ENCODE measurements around the gene SHISAL2B. TPM values are rescaled to one million over a fixed set of nuclear protein-coding genes. Genes with fewer than 3 reads are reported as not detected.

The SHISAL2B gene
- total RNA-seq (2021), result not detected in 2 replicates
- percentile 6 among the genes with signal in this experiment for Bru-seq, nascent RNA
- percentile 6 among the genes with signal in this experiment for BruChase-seq, experiment 1, labeled RNA remaining after a 2-hour chase
- not detected for BruChase-seq, experiment 2, labeled RNA remaining after a 6-hour chase
- long read RNA-seq, result 0 reads

- Histone ChIP-seq H4K20me1 (ENCODE audit: insufficient read depth) (no peaks in the 10 kb centered on the region), H3F3A (ENCODE audit: insufficient read depth, low read depth) (no peaks in the 10 kb centered on the region), H3K79me2 (ENCODE audit: low read depth) (no peaks in the 10 kb centered on the region), H3K27me3 (ENCODE audit: insufficient read depth, low read depth) (no peaks in the 10 kb centered on the region; the same call in 1 of the 2 replicates), H3K4me1 (replicated peaks; ENCODE audit: insufficient read depth) (no peaks in the 10 kb centered on the region), H3K36me3 (ENCODE audit: low read depth) (no peaks in the 10 kb centered on the region), H3K9me3 (ENCODE audit: insufficient read depth, low read depth) (no peaks in the 10 kb centered on the region), H3K27ac (no peak within 1 kb of the TSS), H3K4me2 (no peak within 1 kb of the TSS), H3K4me3 (no peak within 1 kb of the TSS), H2AFZ (0 out of 2 replicates have a peak within 1 kb of the TSS, but pooled peaks have one; percentile 48), H3K9me2 (ENCODE audit: insufficient read depth) (no peaks in the 10 kb centered on the region)
- no peak for TF ChIP-seq EZH2 (IDR thresholded peaks at IDR 0.05; ENCODE audit: low read depth)
- TF ChIP-seq, protein P1, sequence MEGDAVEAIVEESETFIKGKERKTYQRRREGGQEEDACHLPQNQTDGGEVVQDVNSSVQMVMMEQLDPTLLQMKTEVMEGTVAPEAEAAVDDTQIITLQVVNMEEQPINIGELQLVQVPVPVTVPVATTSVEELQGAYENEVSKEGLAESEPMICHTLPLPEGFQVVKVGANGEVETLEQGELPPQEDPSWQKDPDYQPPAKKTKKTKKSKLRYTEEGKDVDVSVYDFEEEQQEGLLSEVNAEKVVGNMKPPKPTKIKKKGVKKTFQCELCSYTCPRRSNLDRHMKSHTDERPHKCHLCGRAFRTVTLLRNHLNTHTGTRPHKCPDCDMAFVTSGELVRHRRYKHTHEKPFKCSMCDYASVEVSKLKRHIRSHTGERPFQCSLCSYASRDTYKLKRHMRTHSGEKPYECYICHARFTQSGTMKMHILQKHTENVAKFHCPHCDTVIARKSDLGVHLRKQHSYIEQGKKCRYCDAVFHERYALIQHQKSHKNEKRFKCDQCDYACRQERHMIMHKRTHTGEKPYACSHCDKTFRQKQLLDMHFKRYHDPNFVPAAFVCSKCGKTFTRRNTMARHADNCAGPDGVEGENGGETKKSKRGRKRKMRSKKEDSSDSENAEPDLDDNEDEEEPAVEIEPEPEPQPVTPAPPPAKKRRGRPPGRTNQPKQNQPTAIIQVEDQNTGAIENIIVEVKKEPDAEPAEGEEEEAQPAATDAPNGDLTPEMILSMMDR (conservative IDR thresholded peaks at IDR 0.05), result no peak
- POLR2A ChIA-PET (ENCODE audit: unreplicated experiment), result no interaction called here
- DNase-seq, result no peak
- BruUV-seq (replicated peaks), result no TSS peak
- intact Hi-C loops (cut with micrococcal nuclease; ENCODE audit: unreplicated experiment), result no loop called here
- CTCF ChIA-PET, result no interaction called here
These were observed at the start of gene SHISAL2B for GRCh38 chr5:64690417-64691151. Gene SHISAL2B, plus strand, starts transcription at chr5:64690503. Its CDS starts 121 bp downstream, at chr5:64690624.

- no peaks in the 10 kb centered on the region for H3K9me3 ChIP-seq (ENCODE audit: insufficient read depth, low read depth)
- no peaks in the 10 kb centered on the region for H3K79me2 ChIP-seq (ENCODE audit: low read depth)
- no peak for TF ChIP-seq EZH2 (IDR thresholded peaks at IDR 0.05; ENCODE audit: low read depth)
- TF ChIP-seq, protein P1 (conservative IDR thresholded peaks at IDR 0.05), result no peak
- H3K4me2 ChIP-seq, result no peak overlapping the region
- no peaks in the 10 kb centered on the region for H4K20me1 ChIP-seq (ENCODE audit: insufficient read depth)
- ChIA-PET CTCF (no interaction called here), POLR2A (ENCODE audit: unreplicated experiment) (no interaction called here)
- no peak overlapping the region for H3K27ac ChIP-seq
- no peaks in the 10 kb centered on the region for H3K4me1 ChIP-seq (replicated peaks; ENCODE audit: insufficient read depth)
- no peaks in the 10 kb centered on the region for H3F3A ChIP-seq (ENCODE audit: insufficient read depth, low read depth)
- no peak for DNase-seq
- H3K9me2 ChIP-seq (ENCODE audit: insufficient read depth), result peaks cover 3% of the 10 kb centered on the region; the same call in 1 of the 2 replicates
- intact Hi-C loops (cut with micrococcal nuclease; ENCODE audit: unreplicated experiment), result no loop called here
- H3K36me3 ChIP-seq (ENCODE audit: low read depth), result no peaks in the 10 kb centered on the region
- no peak overlapping the region for H2AFZ ChIP-seq
- no peaks in the 10 kb centered on the region for H3K27me3 ChIP-seq (ENCODE audit: insufficient read depth, low read depth)
- BruUV-seq (replicated peaks), result no TSS peak
- no peak overlapping the region for H3K4me3 ChIP-seq
These were observed 45.5 kb upstream of the SHISAL2B start for GRCh38 chr5:64644831-64645230.

GRCh38 chr5:64646169-64646568 lies 44.1 kb upstream of the SHISAL2B start:
- no peak overlapping the region for H3K4me2 ChIP-seq
- H3K27me3 ChIP-seq (ENCODE audit: insufficient read depth, low read depth), result no peaks in the 10 kb centered on the region
- POLR2A ChIA-PET (ENCODE audit: unreplicated experiment), result no interaction called here
- no peak overlapping the region for H3K4me3 ChIP-seq
- no peaks in the 10 kb centered on the region for H3F3A ChIP-seq (ENCODE audit: insufficient read depth, low read depth)
- intact Hi-C loops (cut with micrococcal nuclease; ENCODE audit: unreplicated experiment), result no loop called here
- no peaks in the 10 kb centered on the region for H3K4me1 ChIP-seq (replicated peaks; ENCODE audit: insufficient read depth)
- no peaks in the 10 kb centered on the region for H3K79me2 ChIP-seq (ENCODE audit: low read depth)
- CTCF ChIA-PET, result no interaction called here
- peaks cover 3% of the 10 kb centered on the region; the same call in 1 of the 2 replicates for H3K9me2 ChIP-seq (ENCODE audit: insufficient read depth)
- no peak overlapping the region for H2AFZ ChIP-seq
- H4K20me1 ChIP-seq (ENCODE audit: insufficient read depth), result no peaks in the 10 kb centered on the region
- no peaks in the 10 kb centered on the region for H3K9me3 ChIP-seq (ENCODE audit: insufficient read depth, low read depth)
- no peak for TF ChIP-seq EZH2 (IDR thresholded peaks at IDR 0.05; ENCODE audit: low read depth)
- TF ChIP-seq, protein P1 (conservative IDR thresholded peaks at IDR 0.05), result no peak
- no peak overlapping the region for H3K27ac ChIP-seq
- no peaks in the 10 kb centered on the region for H3K36me3 ChIP-seq (ENCODE audit: low read depth)
- no TSS peak for BruUV-seq (replicated peaks)
- no peak for DNase-seq

Data from PC-9 (cell line).